IPS DF 4.7 (cell line): ENCODE measurements around the gene HBA2.
"Not testable (repeated sequence)": the region's sequence is repeated elsewhere in the genome, so short reads cannot be mapped to it uniquely, and the experiment has no call there.

ENCODE experiments used
- DNase-seq: peaks from one replicate; pipeline ENCODE4 v3.0.0-alpha.2; 2013; ENCODE audit warnings: low spot score; ENCODE audit errors: extremely low read depth

The HBA2 gene

GRCh38 chr16:173928-174769 lies 1.5 kb downstream of the HBA2 start:
- DNase-seq: not testable (repeated sequence)

GRCh38 chr16:175011-175949 lies 2.6 kb downstream of the HBA2 start:
- DNase-seq: no peak

- DNase-seq: not testable (repeated sequence)
Observed at GRCh38 chr16:176006-176405, 3.3 kb downstream of the HBA2 start.

- not testable (repeated sequence) for DNase-seq
Observed at GRCh38 chr16:176477-177382, 4.1 kb downstream of the HBA2 start, which contains the start of gene HBA1. TSS of gene HBA1 (plus strand) at chr16:176680. CDS start at chr16:176717, 37 bp downstream.

- DNase-seq: no peak
Observed at GRCh38 chr16:177394-177822, 4.7 kb downstream of the HBA2 start.

GRCh38 chr16:177981-178667 lies 5.4 kb downstream of the HBA2 start:
- DNase-seq: no peak

- DNase-seq: no peak
Observed at GRCh38 chr16:178668-179015, 6.0 kb downstream of the HBA2 start.

- DNase-seq: no peak
Observed at GRCh38 chr16:179211-180092, 6.8 kb downstream of the HBA2 start.

GRCh38 chr16:180101-180675 lies 7.5 kb downstream of the HBA2 start, which contains the start of gene HBQ1:
TSS of gene HBQ1 (plus strand) at chr16:180459. CDS start at chr16:180487, 28 bp downstream.
- DNase-seq: no peak

- no peak for DNase-seq
Observed at GRCh38 chr16:180681-181564, 8.2 kb downstream of the HBA2 start.

GRCh38 chr16:181565-182021 lies 8.9 kb downstream of the HBA2 start:
- DNase-seq: no peak

- no peak for DNase-seq
Observed at GRCh38 chr16:183005-183404, 10.3 kb downstream of the HBA2 start.

GRCh38 chr16:185213-185612 lies 12.5 kb downstream of the HBA2 start:
- no peak for DNase-seq

- no peak for DNase-seq
Observed at GRCh38 chr16:185691-186090, 13.0 kb downstream of the HBA2 start.

- DNase-seq: no peak
Observed at GRCh38 chr16:187330-187729, 14.7 kb downstream of the HBA2 start.

- no peak for DNase-seq
Observed at GRCh38 chr16:188674-189073, 16.0 kb downstream of the HBA2 start.

- DNase-seq: no peak
Observed at GRCh38 chr16:189604-190186, 17.0 kb downstream of the HBA2 start.

GRCh38 chr16:191831-192230 lies 19.2 kb downstream of the HBA2 start:
- no peak for DNase-seq
